NCI-H1105 treated with DMSO at 0.1 percent for 48 hours (cell line): Measurements from ENCODE around the gene RASAL2.

Experiments used
- DNase-seq: peaks from one replicate; lab custom pipeline; 2025; lab: John Stamatoyannopoulos, UW

The RASAL2 gene

DNA sequence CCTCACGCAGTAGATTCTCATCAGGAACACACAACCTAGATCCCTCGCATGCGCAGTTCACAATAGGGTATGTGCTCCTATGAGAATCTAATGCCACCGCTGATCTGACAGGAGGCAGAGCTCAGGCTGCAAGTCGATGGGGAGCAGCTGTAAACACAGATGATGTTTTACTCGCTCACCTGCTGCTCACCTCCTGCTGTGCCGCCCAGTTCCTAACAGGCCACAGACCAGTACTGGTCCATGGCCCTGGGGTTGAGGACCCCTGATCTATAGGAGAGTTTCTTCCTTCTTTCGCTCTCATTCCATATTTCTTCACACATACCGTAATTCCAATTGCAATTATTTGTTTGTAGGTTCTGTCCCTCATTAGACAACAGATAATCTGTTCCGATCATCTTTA lies 299.5 kb downstream of the RASAL2 start:
- DNase-seq, result no peak

GRCh38 chr1:178396789-178397188 lies 302.9 kb downstream of the RASAL2 start:
- no peak for DNase-seq

GRCh38 chr1:178397678-178398077 lies 303.8 kb downstream of the RASAL2 start:
- no peak for DNase-seq

DNA sequence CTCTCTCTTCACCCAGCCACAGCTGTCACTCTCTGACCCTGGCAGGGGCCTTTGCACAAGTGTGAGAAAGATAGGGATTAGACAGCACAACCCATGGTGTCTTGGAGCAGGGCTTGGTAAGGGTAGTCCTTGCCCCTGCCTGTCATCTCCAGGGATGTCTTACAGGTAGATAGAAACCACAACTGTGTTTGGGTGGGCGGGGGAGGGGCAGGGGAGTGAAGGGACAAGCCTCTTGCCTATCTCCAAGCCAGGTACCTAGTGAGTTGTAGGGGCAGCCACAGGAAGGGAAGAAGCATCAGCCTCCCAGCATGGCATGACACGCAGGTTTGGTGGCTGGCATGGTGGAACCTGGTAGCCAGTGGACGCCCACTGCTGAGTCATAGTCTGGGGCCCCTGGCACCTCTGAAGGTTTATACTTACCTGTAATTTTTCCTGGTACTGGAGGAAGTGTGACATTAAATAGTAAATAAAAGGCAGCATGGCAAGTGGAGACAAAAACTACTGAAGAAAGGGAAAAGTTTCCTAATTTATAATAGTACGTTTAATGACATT lies 305.3 kb downstream of the RASAL2 start:
- DNase-seq, result no peak

- DNase-seq, result no peak
Observed at GRCh38 chr1:178405137-178405536, 311.2 kb downstream of the RASAL2 start.

GRCh38 chr1:178407215-178407614 lies 313.3 kb downstream of the RASAL2 start:
- DNase-seq, result no peak

DNA sequence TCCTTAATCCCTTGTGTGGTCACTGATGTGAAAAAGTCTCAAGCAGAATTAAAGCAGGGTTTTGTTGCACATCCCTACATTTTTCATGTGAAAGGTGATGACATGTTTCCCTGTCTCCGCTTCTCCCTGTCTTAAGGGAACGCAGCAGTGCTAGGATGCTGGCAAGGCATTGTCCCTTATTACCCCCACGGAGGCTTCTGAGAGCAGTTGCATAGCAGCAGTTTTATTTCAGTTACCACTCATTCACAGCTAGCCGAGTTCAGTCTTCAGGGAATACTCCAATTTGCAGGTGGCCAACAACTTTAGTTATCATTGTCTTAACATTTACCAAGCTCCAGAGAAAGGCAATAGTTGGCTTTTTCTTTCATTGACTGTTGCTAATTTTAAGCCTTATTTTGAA lies 313.8 kb downstream of the RASAL2 start:
- DNase-seq, result no peak

DNA sequence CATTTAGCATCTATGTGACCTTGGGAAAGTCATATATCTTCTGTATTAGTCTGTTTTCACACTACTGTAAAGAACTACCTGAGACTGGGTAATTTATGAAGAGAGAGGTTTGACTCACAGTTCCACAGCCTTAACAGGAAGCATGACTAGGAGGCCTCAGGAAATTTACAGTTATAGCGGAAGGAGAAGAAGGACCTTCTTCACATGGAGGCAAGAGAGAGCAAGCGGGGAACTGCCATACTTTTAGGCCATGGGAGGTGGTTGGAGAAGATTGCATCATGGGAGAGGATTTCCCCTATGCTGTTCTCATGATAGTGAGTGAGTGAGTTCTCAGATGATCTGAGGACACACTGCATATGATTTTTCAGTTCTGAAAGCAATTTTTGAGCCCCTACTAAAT lies 315.0 kb downstream of the RASAL2 start:
- no peak for DNase-seq

DNA sequence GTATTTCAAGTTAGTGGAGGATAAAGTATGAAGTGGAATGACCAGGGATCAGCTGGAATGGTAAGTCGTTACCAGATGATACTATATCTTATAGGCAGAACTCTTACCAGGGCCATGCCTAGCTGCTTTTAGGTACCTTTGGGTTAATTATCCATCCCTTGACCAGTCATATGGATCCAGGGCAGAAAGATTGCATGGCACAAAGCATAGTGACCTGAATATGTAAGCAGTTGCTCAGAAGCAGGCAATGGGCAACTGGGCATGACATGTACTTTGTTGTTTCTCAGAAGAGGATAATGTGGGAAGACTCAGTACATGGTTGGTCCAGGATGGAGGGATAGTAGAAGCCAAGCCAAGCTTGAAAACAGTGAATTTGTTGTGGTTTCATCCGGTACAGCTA lies 315.6 kb downstream of the RASAL2 start:
- no peak for DNase-seq

DNA sequence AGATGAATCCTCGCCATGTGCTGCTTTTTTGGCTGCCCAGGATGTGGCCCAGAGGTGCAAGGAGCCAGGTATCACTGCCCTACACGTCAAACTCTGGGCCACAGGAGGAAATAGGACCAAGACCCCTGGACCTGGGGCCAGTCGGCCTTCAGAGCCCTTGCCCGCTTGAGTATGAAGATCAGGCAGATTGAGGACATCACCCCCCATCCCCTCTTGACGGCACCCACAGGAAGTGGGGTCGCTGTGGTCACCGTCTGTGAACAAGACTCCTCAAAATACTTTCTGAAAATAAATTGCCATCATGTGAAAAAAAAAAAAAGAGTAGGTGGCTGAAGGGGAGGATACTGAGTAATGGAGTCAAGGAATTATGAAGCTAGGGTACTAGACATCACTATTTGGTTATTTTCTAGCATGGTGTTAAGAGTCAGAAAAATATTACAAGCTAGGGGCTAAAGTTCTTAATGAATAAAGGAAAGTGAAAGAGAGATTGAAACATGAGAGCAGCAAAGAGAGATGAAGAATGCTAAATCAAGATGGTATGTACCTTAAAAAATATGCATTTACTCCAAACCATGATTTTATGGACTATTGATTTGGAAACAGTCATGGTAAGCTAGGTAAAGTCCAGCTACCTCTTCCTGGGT lies 318.0 kb downstream of the RASAL2 start:
- DNase-seq, result no peak

DNA sequence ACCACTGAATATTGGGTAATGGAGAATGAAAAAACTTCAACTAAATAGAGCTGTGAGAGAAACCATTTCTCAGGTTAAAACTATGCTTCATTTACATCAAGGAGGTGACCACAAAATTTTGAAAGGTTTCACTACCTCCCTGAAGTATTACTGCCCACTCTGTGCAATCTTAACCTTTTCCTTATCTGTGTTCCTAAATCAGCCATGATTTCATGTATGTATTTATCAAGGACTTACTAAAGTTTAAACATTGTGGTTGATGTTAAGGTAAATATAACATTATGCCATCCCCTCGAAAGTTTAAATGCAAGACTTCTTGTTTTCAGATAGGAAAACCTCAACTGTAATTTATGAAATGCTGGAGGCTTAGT lies 318.5 kb downstream of the RASAL2 start:
- no peak for DNase-seq

DNA sequence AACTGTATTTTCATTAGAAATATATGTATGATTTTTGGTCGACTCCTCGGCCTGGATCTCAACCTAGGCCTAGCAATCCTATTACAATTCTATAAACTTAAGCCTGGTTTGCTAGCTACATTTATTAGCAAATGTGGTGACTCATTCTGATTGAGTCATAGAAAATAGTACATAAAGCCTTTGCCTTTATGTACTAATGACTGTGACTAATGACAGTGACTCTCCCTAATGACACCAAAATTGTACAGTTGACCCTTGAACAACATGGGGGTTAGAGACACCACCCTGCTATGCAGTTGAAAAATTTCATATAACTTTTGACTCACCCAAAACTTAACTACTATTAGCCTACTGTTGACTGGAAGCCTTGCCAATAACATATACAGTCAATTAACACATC lies 324.0 kb downstream of the RASAL2 start:
- no peak for DNase-seq

- DNase-seq, result no peak
Observed at GRCh38 chr1:178418284-178418955, 324.5 kb downstream of the RASAL2 start.

GRCh38 chr1:178434360-178434759 lies 340.5 kb downstream of the RASAL2 start:
- DNase-seq, result no peak

- no peak for DNase-seq
Observed at GRCh38 chr1:178434899-178435435, 341.1 kb downstream of the RASAL2 start.

DNA sequence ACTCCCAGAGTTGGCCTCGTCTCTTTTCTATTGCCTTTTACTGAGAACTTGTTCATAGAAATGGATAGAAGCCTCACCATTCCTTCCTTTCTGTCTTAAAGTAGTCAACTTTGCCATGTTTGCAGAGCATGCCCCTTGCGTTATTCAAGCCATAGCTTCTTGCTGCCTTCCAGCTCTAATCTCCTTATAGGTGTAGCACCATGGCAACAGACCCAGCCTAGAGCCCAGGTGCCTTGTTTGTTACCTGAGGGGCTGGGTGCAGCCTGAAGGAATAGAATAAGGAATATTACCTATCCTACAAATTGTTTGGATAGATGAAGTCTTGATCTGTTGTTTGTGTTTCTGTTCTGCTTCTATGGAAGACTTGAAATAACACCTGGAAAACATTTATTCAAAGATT lies 343.0 kb downstream of the RASAL2 start:
- DNase-seq, result no peak

DNA sequence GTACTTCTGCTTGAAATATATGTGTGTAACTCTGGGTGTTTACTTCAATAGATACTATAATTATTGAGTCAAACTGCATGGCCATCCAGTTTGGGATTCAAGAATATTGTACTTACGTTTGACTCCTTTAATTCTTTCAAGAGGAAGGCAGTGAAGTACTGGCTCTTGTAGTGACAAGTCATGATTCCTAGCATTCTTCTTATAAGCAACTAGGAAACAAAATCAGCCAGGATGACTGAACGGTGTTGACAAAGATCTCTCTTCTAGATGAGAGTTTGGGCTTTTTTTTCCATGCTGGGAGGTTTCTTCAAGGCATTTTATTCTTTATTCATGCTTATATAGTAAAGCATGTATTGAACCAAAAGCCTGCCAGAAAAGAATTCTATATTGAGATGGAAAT lies 344.5 kb downstream of the RASAL2 start:
- no peak for DNase-seq

GRCh38 chr1:178442925-178443324 lies 349.0 kb downstream of the RASAL2 start:
- DNase-seq, result no peak

DNA sequence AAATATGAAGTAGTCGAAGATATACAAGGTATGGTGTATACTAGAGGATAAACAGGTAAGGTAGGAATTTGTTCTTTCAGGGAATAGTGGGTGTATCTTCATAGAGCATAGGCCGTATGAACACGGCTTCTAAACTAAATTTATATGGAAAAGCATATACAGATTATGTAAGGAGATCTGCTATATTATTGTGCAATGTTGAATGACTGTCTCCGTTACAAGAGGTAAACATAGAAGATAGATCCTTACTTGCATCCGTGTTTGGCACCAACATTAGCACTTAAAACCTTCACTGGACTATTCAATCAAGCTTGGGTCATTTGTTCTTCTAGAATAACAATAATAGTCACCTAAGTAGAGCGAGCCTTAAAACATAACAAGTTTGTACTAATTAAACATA lies 357.0 kb downstream of the RASAL2 start:
- no peak for DNase-seq

DNA sequence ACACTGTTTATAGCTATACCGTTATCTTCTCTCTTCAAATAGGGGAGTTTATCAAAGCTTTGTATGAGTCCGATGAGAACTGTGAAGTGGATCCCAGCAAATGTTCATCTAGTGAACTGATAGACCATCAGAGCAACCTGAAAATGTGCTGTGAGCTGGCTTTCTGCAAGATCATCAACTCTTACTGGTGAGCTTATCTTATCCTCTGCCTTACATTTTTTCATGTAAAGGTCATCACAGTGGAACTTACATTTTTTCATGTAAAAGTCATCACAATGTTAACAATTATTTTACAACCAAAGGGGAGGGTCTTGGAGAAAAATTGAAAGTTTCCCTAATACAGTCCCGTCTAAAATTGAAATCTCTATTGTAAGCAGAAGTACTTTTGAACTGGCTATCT lies 357.6 kb downstream of the RASAL2 start:
- DNase-seq, result no peak

DNA sequence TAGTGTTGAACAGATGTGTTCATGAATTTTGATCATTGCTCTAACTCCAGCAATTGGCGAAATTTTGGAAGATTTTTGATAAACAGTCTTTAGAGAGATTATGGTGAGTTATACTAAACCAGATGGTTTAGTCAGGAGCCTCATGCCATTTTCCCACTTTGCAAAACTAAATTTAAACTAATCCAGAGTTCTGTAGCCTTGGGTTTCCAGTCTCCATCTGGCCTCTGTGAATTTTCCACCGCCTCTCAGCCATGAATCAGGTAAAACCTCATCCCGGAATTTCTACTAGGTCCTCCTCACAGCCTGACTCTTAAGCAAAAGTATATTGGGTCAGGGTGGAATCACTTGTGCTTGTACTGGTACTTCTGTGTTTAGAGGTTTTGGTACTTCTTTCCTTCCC lies 358.1 kb downstream of the RASAL2 start:
- DNase-seq, result no peak

- DNase-seq, result no peak
Observed at GRCh38 chr1:178456472-178456871, 362.6 kb downstream of the RASAL2 start.

DNA sequence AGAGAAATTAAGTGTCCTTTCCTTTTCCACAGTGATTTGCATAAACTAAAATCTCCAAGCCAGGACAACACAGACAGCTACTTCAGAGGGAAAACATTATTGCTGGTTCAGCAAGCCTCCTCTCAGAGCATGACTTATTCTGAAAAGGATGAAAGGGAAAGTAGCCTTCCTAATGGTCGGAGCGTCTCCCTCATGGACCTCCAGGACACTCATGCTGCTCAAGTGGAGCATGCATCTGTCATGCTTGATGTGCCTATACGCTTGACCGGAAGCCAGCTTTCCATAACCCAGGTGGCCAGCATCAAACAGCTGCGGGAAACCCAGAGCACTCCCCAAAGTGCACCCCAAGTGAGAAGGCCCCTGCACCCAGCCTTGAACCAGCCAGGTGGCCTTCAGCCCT lies 363.7 kb downstream of the RASAL2 start:
- DNase-seq, result no peak

- DNase-seq, result no peak
Observed at GRCh38 chr1:178458203-178458602, 364.3 kb downstream of the RASAL2 start.
